ENCODE results near the gene CEP68. TPM values are rescaled to one million over a fixed set of nuclear protein-coding genes. Genes with fewer than 3 reads are reported as not detected.

The CEP68 gene
- total RNA-seq, 2 experiments from 2014 or later: 4.9 to 6.0 TPM

GRCh38 chr2:65021709-65022108 is 34.5 kb upstream of the CEP68 start:
- intact Hi-C loops (cut with DNase I, micrococcal nuclease): no loop called here
- peaks cover 31% of the 10 kb centered on the region for H3K36me3 Mint-ChIP-seq (ENCODE audit: low read depth)
- no peaks in the 10 kb centered on the region for H3K9me3 Mint-ChIP-seq (ENCODE audit: low read depth)
- CTCF ChIA-PET: interaction anchor here (1.0 to 1.2 kb wide), 2 partner anchors 9 to 42 kb away, joined by 3 read pairs; no protein-coding TSS in a partner anchor
- ATAC-seq (no peak), DNase-seq (no peak)
- peaks cover 4% of the 10 kb centered on the region for H3K4me1 Mint-ChIP-seq
- H3K27ac Mint-ChIP-seq: no peak overlapping the region
- no peaks in the 10 kb centered on the region for H3K27me3 Mint-ChIP-seq
- no peak overlapping the region for H3K4me3 Mint-ChIP-seq
- POLR2A ChIA-PET: no interaction called here

- peaks cover 28% of the 10 kb centered on the region for H3K36me3 Mint-ChIP-seq (ENCODE audit: low read depth)
- no peak for ATAC-seq
- CTCF ChIA-PET: interaction anchor here (1.2 kb wide), 1 partner anchor 42 kb away, joined by 3 read pairs; no protein-coding TSS in a partner anchor
- peaks cover 4% of the 10 kb centered on the region for H3K4me1 Mint-ChIP-seq
- no peak for DNase-seq
- POLR2A ChIA-PET: no interaction called here
- H3K4me3 Mint-ChIP-seq: no peak overlapping the region
- H3K27ac Mint-ChIP-seq: no peak overlapping the region
- no peaks in the 10 kb centered on the region for H3K27me3 Mint-ChIP-seq
- intact Hi-C loops (cut with DNase I, micrococcal nuclease): no loop called here
- H3K9me3 Mint-ChIP-seq (ENCODE audit: low read depth): no peaks in the 10 kb centered on the region
Observed at GRCh38 chr2:65022189-65022588, 34.0 kb upstream of the CEP68 start.

- Mint-ChIP-seq H3K9me3 (ENCODE audit: low read depth) (no peaks in the 10 kb centered on the region), H3K4me1 (peaks cover 4% of the 10 kb centered on the region), H3K36me3 (ENCODE audit: low read depth) (peaks cover 17% of the 10 kb centered on the region), H3K4me3 (no peak overlapping the region), H3K27ac (no peak overlapping the region), H3K27me3 (no peaks in the 10 kb centered on the region)
- DNase-seq (no peak), ATAC-seq (no peak)
- intact Hi-C loops (cut with DNase I, micrococcal nuclease): no loop called here
- POLR2A ChIA-PET: interaction anchor here (0.7 kb wide), 1 partner anchor 88 kb away, joined by 4 read pairs; no protein-coding TSS in a partner anchor
- CTCF ChIA-PET: interaction anchor here (1.9 kb wide), 1 partner anchor 14 kb away, joined by 5 read pairs; no protein-coding TSS in a partner anchor
Observed at GRCh38 chr2:65023742-65024141, 32.5 kb upstream of the CEP68 start.

GRCh38 chr2:65024149-65024829 is 31.9 kb upstream of the CEP68 start:
- DNase-seq (no peak), ATAC-seq (no peak)
- Mint-ChIP-seq H3K27ac (no peak overlapping the region), H3K36me3 (ENCODE audit: low read depth) (peaks cover 11% of the 10 kb centered on the region), H3K4me3 (no peak overlapping the region), H3K27me3 (no peaks in the 10 kb centered on the region), H3K9me3 (ENCODE audit: low read depth) (no peaks in the 10 kb centered on the region), H3K4me1 (peaks cover 4% of the 10 kb centered on the region)
- POLR2A ChIA-PET: interaction anchor here (0.7 kb wide), 1 partner anchor 87 kb away, joined by 4 read pairs; no protein-coding TSS in a partner anchor
- CTCF ChIA-PET: interaction anchor here (0.7 to 1.9 kb wide), 2 partner anchors 14 to 106 kb away, joined by 3 to 5 read pairs; no protein-coding TSS in a partner anchor
- intact Hi-C loops (cut with DNase I, micrococcal nuclease): no loop called here

- ATAC-seq (peak; percentile 23), DNase-seq (no peak)
- peaks cover 7% of the 10 kb centered on the region for H3K4me1 Mint-ChIP-seq
- ChIA-PET POLR2A (no interaction called here), CTCF (no interaction called here)
- no peak overlapping the region for H3K27ac Mint-ChIP-seq
- peaks cover 11% of the 10 kb centered on the region for H3K36me3 Mint-ChIP-seq (ENCODE audit: low read depth)
- no peaks in the 10 kb centered on the region for H3K9me3 Mint-ChIP-seq (ENCODE audit: low read depth)
- H3K27me3 Mint-ChIP-seq: no peaks in the 10 kb centered on the region
- intact Hi-C loops (cut with DNase I, micrococcal nuclease): no loop called here
- no peak overlapping the region for H3K4me3 Mint-ChIP-seq
Observed at GRCh38 chr2:65025453-65026123, 30.6 kb upstream of the CEP68 start.

GRCh38 chr2:65026154-65026553 is 30.1 kb upstream of the CEP68 start:
- intact Hi-C loops (cut with DNase I, micrococcal nuclease): no loop called here

GRCh38 chr2:65026704-65027464 is 29.3 kb upstream of the CEP68 start:
- intact Hi-C loops (cut with DNase I, micrococcal nuclease): no loop called here
- CTCF ChIA-PET: interaction anchor here (1.8 kb wide), 1 partner anchor 109 kb away, joined by 4 read pairs; no protein-coding TSS in a partner anchor
- Mint-ChIP-seq H3K4me3 (no peak overlapping the region), H3K4me1 (peaks cover 20% of the 10 kb centered on the region), H3K9me3 (ENCODE audit: low read depth) (no peaks in the 10 kb centered on the region), H3K27ac (no peak overlapping the region), H3K36me3 (ENCODE audit: low read depth) (peaks cover 8% of the 10 kb centered on the region), H3K27me3 (no peaks in the 10 kb centered on the region)
- no peak for DNase-seq
- POLR2A ChIA-PET: no interaction called here
- ATAC-seq: no peak

More at GRCh38 chr2:65026154-65026553, 30.1 kb upstream of the CEP68 start:
- no peak for DNase-seq
- ChIA-PET CTCF (no interaction called here), POLR2A (no interaction called here)
- H3K36me3 Mint-ChIP-seq (ENCODE audit: low read depth): peaks cover 11% of the 10 kb centered on the region
- no peaks in the 10 kb centered on the region for H3K27me3 Mint-ChIP-seq
- no peak for ATAC-seq
- H3K4me3 Mint-ChIP-seq: no peak overlapping the region
- no peak overlapping the region for H3K27ac Mint-ChIP-seq
- H3K9me3 Mint-ChIP-seq (ENCODE audit: low read depth): no peaks in the 10 kb centered on the region
- peaks cover 12% of the 10 kb centered on the region for H3K4me1 Mint-ChIP-seq

- intact Hi-C loops (cut with DNase I, micrococcal nuclease): no loop called here
- CTCF ChIA-PET: interaction anchor here (1.8 kb wide), 1 partner anchor 110 kb away, joined by 4 read pairs; no protein-coding TSS in a partner anchor
- H3K9me3 Mint-ChIP-seq (ENCODE audit: low read depth): no peaks in the 10 kb centered on the region
Observed at GRCh38 chr2:65027616-65028244, 28.5 kb upstream of the CEP68 start.

GRCh38 chr2:65030476-65031332 is 25.5 kb upstream of the CEP68 start:
- Mint-ChIP-seq H3K9me3 (ENCODE audit: low read depth) (no peaks in the 10 kb centered on the region), H3K36me3 (ENCODE audit: low read depth) (no peaks in the 10 kb centered on the region), H3K27ac (peak overlapping the region; percentile 51), H3K4me3 (no peak overlapping the region), H3K4me1 (peaks cover 26% of the 10 kb centered on the region), H3K27me3 (no peaks in the 10 kb centered on the region)
- ChIA-PET CTCF (interaction anchor here (0.8 to 2.1 kb wide), 6 partner anchors 9 to 114 kb away, joined by 3 to 15 read pairs (median 3); partner anchors contain the start of gene SLC1A4), POLR2A (interaction anchor here (1.1 kb wide), 1 partner anchor 24 kb away, joined by 3 read pairs; no protein-coding TSS in a partner anchor)
- no peak for ATAC-seq
- intact Hi-C loops (cut with DNase I, micrococcal nuclease): loop anchor here in 1 of 2 experiments (5.0 kb wide), 1 partner anchor 38 kb away; no protein-coding TSS in a partner anchor
- no peak for DNase-seq

More at GRCh38 chr2:65027616-65028244, 28.5 kb upstream of the CEP68 start:
- H3K27ac Mint-ChIP-seq: no peak overlapping the region
- no peak overlapping the region for H3K4me3 Mint-ChIP-seq
- no peak for DNase-seq
- H3K27me3 Mint-ChIP-seq: no peaks in the 10 kb centered on the region
- POLR2A ChIA-PET: no interaction called here
- no peak for ATAC-seq
- H3K36me3 Mint-ChIP-seq (ENCODE audit: low read depth): peaks cover 4% of the 10 kb centered on the region
- peaks cover 28% of the 10 kb centered on the region for H3K4me1 Mint-ChIP-seq

GRCh38 chr2:65031341-65032018 is 24.7 kb upstream of the CEP68 start:
- POLR2A ChIA-PET: interaction anchor here (1.1 kb wide), 1 partner anchor 23 kb away, joined by 3 read pairs; no protein-coding TSS in a partner anchor
- intact Hi-C loops (cut with DNase I, micrococcal nuclease): loop anchor here (1.0 to 5.0 kb wide), 3 partner anchors 39 to 115 kb away; no protein-coding TSS in a partner anchor

More at GRCh38 chr2:65031341-65032018, 24.7 kb upstream of the CEP68 start:
- no peaks in the 10 kb centered on the region for H3K27me3 Mint-ChIP-seq
- no peaks in the 10 kb centered on the region for H3K36me3 Mint-ChIP-seq (ENCODE audit: low read depth)
- DNase-seq (no peak), ATAC-seq (peak; percentile 59)
- peak overlapping the region; percentile 56 for H3K27ac Mint-ChIP-seq
- CTCF ChIA-PET: interaction anchor here (0.8 to 2.1 kb wide), 6 partner anchors 10 to 114 kb away, joined by 3 to 15 read pairs (median 3); partner anchors contain the start of gene SLC1A4
- no peaks in the 10 kb centered on the region for H3K9me3 Mint-ChIP-seq (ENCODE audit: low read depth)
- H3K4me3 Mint-ChIP-seq: no peak overlapping the region
- H3K4me1 Mint-ChIP-seq: peaks cover 23% of the 10 kb centered on the region
